GM12878 (cell line): ENCODE results near the gene CNTNAP5. TPM values are rescaled to one million over a fixed set of nuclear protein-coding genes. Genes with fewer than 3 reads are reported as not detected.

Source experiments
- ATAC-seq: fragments of 200-7000 bp; cut with Tn5 transposase; 3 replicates; pipeline ENCODE4 v1.9.1; 2020; ENCODE audit warnings: mild to moderate bottlenecking, moderate library complexity
- BruUV-seq: library from RNA; stranded (reverse); fragments of 400-500 nt; replicated peaks from 2 replicates; lab custom pipeline; 2021; lab: Mats Ljungman, UMichigan
- CTCF ChIA-PET: fragments of 300-600 bp; sonication (Branson Sonifier 250); formaldehyde crosslinking; extraction: SDS; loops from one replicate; lab custom pipeline; 2021; ENCODE audit warnings: inconsistent platforms; lab: Yijun Ruan, JAX
- POLR2A ChIA-PET: fragments of 350-600 bp; formaldehyde crosslinking; extraction: SDS; loops from one replicate; lab custom pipeline; 2021; ENCODE audit warnings: inconsistent platforms; lab: Charles Lee
- RAD21 ChIA-PET: fragments of 300-600 bp; sonication (Branson Sonifier 250); formaldehyde crosslinking; loops from one replicate; lab custom pipeline; 2023; ENCODE audit warnings: antibody characterized with exemption; ENCODE audit not compliant: unreplicated experiment; lab: Charles Lee
- SMC1A ChIA-PET: fragments of 300-600 bp; sonication (Branson Sonifier 250); formaldehyde crosslinking; loops from one replicate; lab custom pipeline; 2023; ENCODE audit not compliant: unreplicated experiment, uncharacterized antibody; lab: Charles Lee
- DNase-seq: peaks from one replicate; pipeline ENCODE4 v3.0.0-alpha.2; 2011; ENCODE audit warnings: low read depth, low spot score
- FAIRE-seq: peaks from 3 replicates; lab custom pipeline; 2011; peaks lifted over from hg19 to GRCh38; lab: Jason Lieb, UNC
- H2AFZ ChIP-seq: 2 replicates; pipeline ENCODE4 v1.6.0; 2011; ENCODE audit warnings: low read depth, low read length, control low read depth; ENCODE audit not compliant: control insufficient read depth
- H3K27ac ChIP-seq: 2 replicates; pipeline ENCODE4 v1.5.1; 2011; ENCODE audit warnings: control low read depth; ENCODE audit not compliant: control insufficient read depth, insufficient read depth
- H3K27me3 ChIP-seq, 2 experiments: replicated peaks in 1 of 2; 2 replicates each; pipeline versions ENCODE4 v1.6.0 to v1.6.1; 2011; ENCODE audit warnings: low read length in 1 of 2; ENCODE audit not compliant: control insufficient read depth in 2 of 2, insufficient read depth in 2 of 2
- H3K36me3 ChIP-seq, 2 experiments: 2 replicates each; pipeline ENCODE4 v1.5.1; 2011; ENCODE audit warnings: low read length in 1 of 2; ENCODE audit not compliant: control insufficient read depth in 2 of 2, insufficient read depth in 2 of 2
- H3K4me1 ChIP-seq: 2 replicates; pipeline ENCODE4 v1.6.1; 2011; ENCODE audit warnings: mild to moderate bottlenecking, low read length, moderate library complexity, mixed read lengths; ENCODE audit not compliant: control insufficient read depth, insufficient read depth
- H3K4me2 ChIP-seq: 2 replicates; pipeline ENCODE4 v1.6.0; 2011; ENCODE audit warnings: control low read depth; ENCODE audit not compliant: control insufficient read depth, insufficient read depth
- H3K4me3 ChIP-seq: fragments of 200-600 bp; sonication (generic); 2 replicates; pipeline ENCODE4 v1.5.1; 2016
- H3K79me2 ChIP-seq: 2 replicates; pipeline ENCODE4 v1.6.0; 2011; ENCODE audit warnings: low read length; ENCODE audit not compliant: control insufficient read depth, insufficient read depth
- H3K9ac ChIP-seq: 2 replicates; pipeline ENCODE4 v1.8.0; 2011; ENCODE audit warnings: low read length, control low read depth, mixed read lengths; ENCODE audit not compliant: control insufficient read depth, insufficient read depth
- H3K9me3 ChIP-seq: replicated peaks from 3 replicates; pipeline ENCODE4 v1.5.1; 2011; ENCODE audit warnings: mild to moderate bottlenecking, low read length; ENCODE audit not compliant: control insufficient read depth, insufficient read depth
- H4K20me1 ChIP-seq: 2 replicates; pipeline ENCODE4 v1.6.0; 2011; ENCODE audit not compliant: control insufficient read depth, insufficient read depth
- ATF3 ChIP-seq: IDR thresholded peaks from 2 replicates; pipeline ENCODE4 v1.6.1; 2011; ENCODE audit warnings: low read depth, mild to moderate bottlenecking, low read length, moderate library complexity, borderline replicate concordance; ENCODE audit errors: extremely low read depth
- ATF7 ChIP-seq: fragments of 450-650 bp; IDR thresholded peaks from 2 replicates; pipeline ENCODE4 v1.6.1; 2016; ENCODE audit warnings: low read depth, mild to moderate bottlenecking
- CHD4 ChIP-seq: fragments of 200-600 bp; sonication (generic); IDR thresholded peaks from 2 replicates; pipeline ENCODE4 v1.6.1; 2016; ENCODE audit warnings: mild to moderate bottlenecking
- EZH2 ChIP-seq: IDR thresholded peaks from 2 replicates; pipeline ENCODE4 v1.6.1; 2012; ENCODE audit warnings: low read depth, mild to moderate bottlenecking, control low read depth, inconsistent platforms, low read length, borderline replicate concordance; ENCODE audit not compliant: control insufficient read depth
- IRF4 ChIP-seq: IDR thresholded peaks from 2 replicates; pipeline ENCODE4 v1.6.1; 2011; ENCODE audit warnings: low read depth, low read length
- IRF5 ChIP-seq: fragments of 450-650 bp; IDR thresholded peaks from 2 replicates; pipeline ENCODE4 v1.6.1; 2017; ENCODE audit warnings: borderline replicate concordance
- LARP7 ChIP-seq: fragments of 450-650 bp; IDR thresholded peaks from 2 replicates; pipeline ENCODE4 v1.6.1; 2017; ENCODE audit warnings: mild to moderate bottlenecking
- NFYA ChIP-seq: IDR thresholded peaks from 2 replicates; pipeline ENCODE4 v1.6.1; 2011; ENCODE audit warnings: low read depth, mild to moderate bottlenecking, low read length, improper control_type of control experiment, borderline replicate concordance
- POLR2AphosphoS5 ChIP-seq: IDR thresholded peaks from 2 replicates; pipeline ENCODE4 v1.6.1; 2011; ENCODE audit warnings: mild to moderate bottlenecking, low read length, inconsistent platforms
- REST ChIP-seq: IDR thresholded peaks from 2 replicates; pipeline ENCODE4 v1.6.1; 2012; ENCODE audit warnings: mild to moderate bottlenecking, low read depth, low read length
- TAF1 ChIP-seq: IDR thresholded peaks from 2 replicates; pipeline ENCODE4 v1.6.1; 2011; ENCODE audit warnings: mild to moderate bottlenecking, low read depth, low read length, borderline replicate concordance
- TBL1XR1 ChIP-seq: IDR thresholded peaks from 2 replicates; pipeline ENCODE4 v1.6.1; 2012; ENCODE audit warnings: low read depth, low read length, improper control_type of control experiment
- USF1 ChIP-seq: IDR thresholded peaks from 2 replicates; pipeline ENCODE4 v1.6.1; 2011; ENCODE audit warnings: borderline replicate concordance, low read depth, mild to moderate bottlenecking, moderate library complexity, mixed read lengths, low read length; ENCODE audit not compliant: insufficient read depth; ENCODE audit errors: extremely low read length
- YBX1 ChIP-seq: fragments of 450-650 bp; IDR thresholded peaks from 2 replicates; pipeline ENCODE4 v1.6.1; 2016; ENCODE audit warnings: antibody characterized with exemption
- WGBS: methylation state at CpG from one replicate; pipeline ENCODE4 v1.1.6; 2016; ENCODE audit warnings: low lambda C conversion rate; ENCODE audit not compliant: insufficient replicate concordance, insufficient coverage; ENCODE audit errors: missing lambda C conversion rate; 5-methylcytosine and 5-hydroxymethylcytosine counted together
- in situ Hi-C: fragments of 300-500 bp; cut with MboI; formaldehyde crosslinking; loops from 9 replicates; pipeline ENCODE4 v1.14.3; 2018; ENCODE audit warnings: mixed read lengths
- intact Hi-C: fragments of 100-400 bp; cut with micrococcal nuclease; formaldehyde crosslinking; loops from one replicate; pipeline ENCODE4 v1.14.2; 2022; ENCODE audit not compliant: unreplicated experiment
- polyA plus RNA-seq, 11 experiments: library from polyadenylated mRNA; depleted of rRNA in 4 of 11; unstranded in 6 of 11; stranded (reverse) in 5 of 11; fragments of >200 nt; fragmentation: Nextera tagmentation in 4 of 11; fragmentation: Illumina TruSeq in 1 of 11; extraction: Ambion mirVana in 4 of 11; extraction: Trizol in 1 of 11; gene quantifications; 1 replicate in 1 of 11; 2 replicates in 10 of 11; pipeline versions ENCODE4 v1.2.1 to v1.2.3, GENCODE V29; 2011 to 2016; ENCODE audit warnings: inconsistent platforms in 2 of 11, missing spikeins in 2 of 11, low read depth in 1 of 11
- total RNA-seq, 4 experiments: library from RNA; depleted of rRNA in 3 of 4; stranded (reverse); fragments of >200 nt in 3 of 4; fragmentation: Illumina TruSeq in 1 of 4; extraction: Trizol in 1 of 4; gene quantifications; 2 replicates each; pipeline versions ENCODE4 v1.2.1 to v1.2.3, GENCODE V29; 2013 to 2021

Gene CNTNAP5
- total and polyA plus RNA-seq, 10 of the 15 experiments (the other 5 are each of a cell fraction or from before 2014, with no cell fraction given): not detected

- TF ChIP-seq REST (no peak), ATF7 (no peak), LARP7 (no peak), IRF4 (no peak), TBL1XR1 (no peak), NFYA (no peak)
These were observed 244.3 kb downstream of the CNTNAP5 start (continued) for GRCh38 chr2:124269348-124269747.

GRCh38 chr2:124272261-124272841 lies 247.3 kb downstream of the CNTNAP5 start:
- H3K79me2 ChIP-seq: no peaks in the 10 kb centered on the region
- no peaks in the 10 kb centered on the region for H3K27me3 ChIP-seq
- ChIA-PET POLR2A (no interaction called here), SMC1A (interaction anchor here (0.7 to 0.8 kb wide), 2 partner anchors 24 to 36 kb away, joined by 3 to 4 read pairs; no protein-coding TSS in a partner anchor), CTCF (no interaction called here), RAD21 (no interaction called here)
- H3K9me3 ChIP-seq: no peaks in the 10 kb centered on the region
- BruUV-seq: no TSS peak
- H3K27ac ChIP-seq: no peak overlapping the region
- DNase-seq (no peak), FAIRE-seq (no peak), ATAC-seq (no peak)
- no peak overlapping the region for H2AFZ ChIP-seq
- H3K4me1 ChIP-seq: no peaks in the 10 kb centered on the region
- TF ChIP-seq CHD4: no peak
- TF ChIP-seq EZH2: no peak
- no peak for TF ChIP-seq TAF1
- TF ChIP-seq POLR2AphosphoS5: no peak
- no peak for TF ChIP-seq ATF3
- no peak for TF ChIP-seq USF1
- no peak for TF ChIP-seq IRF5
- TF ChIP-seq YBX1: no peak
- no peaks in the 10 kb centered on the region for H4K20me1 ChIP-seq
- no peak overlapping the region for H3K4me2 ChIP-seq
- intact Hi-C loops: no loop called here
- no peak overlapping the region for H3K9ac ChIP-seq
- in situ Hi-C loops: no loop called here
- H3K4me3 ChIP-seq: no peak overlapping the region
- H3K36me3 ChIP-seq: no peaks in the 10 kb centered on the region
- 0% methylated on average over 1 of the region's 1 CpG for WGBS
